NCI-H1092 (cell line): ENCODE data around the gene SLC14A1.

Source experiments
- DNase-seq: peaks from one replicate; lab custom pipeline; 2025; lab: John Stamatoyannopoulos, UW

The SLC14A1 gene

GRCh38 chr18:45723567-45724355, at the start of gene SLC14A1:
TSS of gene SLC14A1 (plus strand) at chr18:45724181. CDS start at chr18:45730321, 6,140 bp downstream.
- no peak for DNase-seq

GRCh38 chr18:45677276-45677807, 46.6 kb upstream of the SLC14A1 start:
- DNase-seq: no peak

GRCh38 chr18:45678441-45678840, 45.5 kb upstream of the SLC14A1 start:
- DNase-seq: no peak

GRCh38 chr18:45678850-45679249, 45.1 kb upstream of the SLC14A1 start:
- DNase-seq: no peak

GRCh38 chr18:45680066-45680690, 43.8 kb upstream of the SLC14A1 start:
- no peak for DNase-seq

GRCh38 chr18:45682181-45682580, 41.8 kb upstream of the SLC14A1 start:
- no peak for DNase-seq

GRCh38 chr18:45684341-45685115, 39.5 kb upstream of the SLC14A1 start:
- no peak for DNase-seq

GRCh38 chr18:45686891-45687611, 36.9 kb upstream of the SLC14A1 start:
- DNase-seq: no peak

GRCh38 chr18:45687621-45688020, 36.4 kb upstream of the SLC14A1 start:
- no peak for DNase-seq

- no peak for DNase-seq
Measured at GRCh38 chr18:45688113-45688512, 35.9 kb upstream of the SLC14A1 start.

- no peak for DNase-seq
Measured at GRCh38 chr18:45688833-45689232, 35.1 kb upstream of the SLC14A1 start.

- no peak for DNase-seq
Measured at GRCh38 chr18:45689396-45689795, 34.6 kb upstream of the SLC14A1 start.

GRCh38 chr18:45690975-45691815, 32.8 kb upstream of the SLC14A1 start:
- DNase-seq: peak; percentile 71

GRCh38 chr18:45691816-45692179, 32.2 kb upstream of the SLC14A1 start:
- no peak for DNase-seq

- DNase-seq: no peak
Measured at GRCh38 chr18:45702708-45703265, 21.2 kb upstream of the SLC14A1 start.

- no peak for DNase-seq
Measured at GRCh38 chr18:45708831-45709230, 15.2 kb upstream of the SLC14A1 start.

GRCh38 chr18:45712061-45712460, 11.9 kb upstream of the SLC14A1 start:
- no peak for DNase-seq

- no peak for DNase-seq
Measured at GRCh38 chr18:45713239-45713638, 10.7 kb upstream of the SLC14A1 start.

- DNase-seq: no peak
Measured at GRCh38 chr18:45715212-45715780, 8.7 kb upstream of the SLC14A1 start.

- no peak for DNase-seq
Measured at GRCh38 chr18:45719106-45719505, 4.9 kb upstream of the SLC14A1 start.
